Sigmoid colon (tissue), 7 donors: ENCODE results near the gene NAT16. TPM values are rescaled to one million over a fixed set of nuclear protein-coding genes. Genes with fewer than 3 reads are reported as not detected.

Experiments used
- DNase-seq: peaks from one replicate; pipeline ENCODE4 v3.0.0-alpha.2; 2019
- H3K27ac ChIP-seq, 4 donors: fragments of 200-600 bp; sonication (generic); one replicate each; pipeline ENCODE4 v1.5.1; 2016 to 2019; ENCODE audit warnings: mild to moderate bottlenecking in 1 of 4
- H3K27me3 ChIP-seq, 3 donors: fragments of 200-600 bp; sonication (generic); one replicate each; pipeline ENCODE4 v1.5.1; 2019; ENCODE audit warnings: mild to moderate bottlenecking in 1 of 3
- H3K36me3 ChIP-seq, 4 donors: fragments of 200-600 bp; sonication (generic); one replicate each; pipeline ENCODE4 v1.5.1; 2016 to 2019
- H3K4me1 ChIP-seq, 4 donors: fragments of 200-600 bp; sonication (generic); one replicate each; pipeline ENCODE4 v1.5.1; 2017 to 2019
- H3K4me3 ChIP-seq, 4 donors: fragments of 200-600 bp; sonication (generic); one replicate each; pipeline ENCODE4 v1.5.1; 2017 to 2019; ENCODE audit warnings: mild to moderate bottlenecking in 2 of 4, moderate library complexity in 1 of 4
- H3K9me3 ChIP-seq, 4 donors: fragments of 200-600 bp in 3 of 4; sonication (generic) in 3 of 4; one replicate each; pipeline versions ENCODE4 v1.5.1 to v1.6.1; 2013 to 2019
- CTCF ChIP-seq, 4 experiments: fragments of 450-650 bp in 3 of 4; fragments of 200-600 bp in 1 of 4; IDR thresholded peaks; one replicate each; pipeline ENCODE4 v1.5.1; 2016 to 2019; ENCODE audit warnings: antibody characterized with exemption in 4 of 4, mild to moderate bottlenecking in 3 of 4, moderate library complexity in 2 of 4
- EP300 ChIP-seq, 4 donors: sonication (generic); formaldehyde crosslinking; IDR thresholded peaks; one replicate each; pipeline ENCODE4 v1.6.1; 2017; ENCODE audit warnings: antibody characterized with exemption in 4 of 4
- POLR2A ChIP-seq, 2 donors: fragments of 450-650 bp; IDR thresholded peaks; one replicate each; pipeline ENCODE4 v1.6.1; 2016; ENCODE audit warnings: antibody characterized with exemption in 2 of 2, mild to moderate bottlenecking in 2 of 2, moderate library complexity in 2 of 2
- POLR2AphosphoS5 ChIP-seq, 4 donors: sonication (generic); formaldehyde crosslinking; IDR thresholded peaks; one replicate each; pipeline ENCODE4 v1.6.1; 2017; ENCODE audit warnings: antibody characterized with exemption in 4 of 4
- WGBS, 2 donors: extraction: QIAGEN DNeasy Blood & Tissue Kit; methylation state at CpG; one replicate each; pipeline ENCODE4 v1.1.7; 2013; 5-methylcytosine and 5-hydroxymethylcytosine counted together
- intact Hi-C: fragments of 100-400 bp; cut with DNase I; formaldehyde crosslinking; loops from one replicate; pipeline ENCODE4 v1.15.1; 2023
- polyA plus RNA-seq, 3 donors: library from polyadenylated mRNA; stranded (reverse); fragments of 200-250 nt; gene quantifications; one replicate each; pipeline ENCODE4 v1.2.3, GENCODE V29; 2013
- total RNA-seq, 4 donors: library from RNA; depleted of rRNA; stranded (reverse); fragments of >200 nt; gene quantifications; one replicate each; pipeline ENCODE4 v1.1.0, GENCODE V29; 2016
- donor health status: healthy with polysubstance abuse.
- donor health status: Bipolar disorder and iron deficiency.
- donor health status: healthy.

Gene NAT16
- total and polyA plus RNA-seq, 7 donors, result 0.23 TPM; not detected in 6

- no peaks in the 10 kb centered on the region for H3K9me3 ChIP-seq
- peaks cover 0 to 12% (median 2%) of the 10 kb centered on the region in 3 donors for H3K27me3 ChIP-seq
- H3K27ac ChIP-seq, result no peak overlapping the region
- intact Hi-C loops, result no loop called here
- peaks cover 0 to 17% (median 14%) of the 10 kb centered on the region in 4 donors for H3K4me1 ChIP-seq
- no peak overlapping the region for H3K4me3 ChIP-seq
- DNase-seq, result no peak
- no peak for TF ChIP-seq EP300 (IDR thresholded peaks at IDR 0.05)
- TF ChIP-seq CTCF (IDR thresholded peaks at IDR 0.05), result no peak
- TF ChIP-seq POLR2A (IDR thresholded peaks at IDR 0.05), result no peak
- no peak for TF ChIP-seq POLR2AphosphoS5 (IDR thresholded peaks at IDR 0.05)
- peaks cover 5 to 44% (median 17%) of the 10 kb centered on the region in 4 donors for H3K36me3 ChIP-seq
- 86 to 94% methylated on average over 6 of the region's 6 CpGs for WGBS, 2 donors
Observed at GRCh38 chr7:101156277-101156676, 23.8 kb downstream of the NAT16 start.

- peaks cover 0 to 4% (median 0%) of the 10 kb centered on the region in 3 donors for H3K27me3 ChIP-seq
- peak overlapping the region; percentile 89 to 99 (median 90) for H3K4me3 ChIP-seq
- 49% methylated on average over 4 of the region's 4 CpGs for WGBS, 2 donors
- H3K27ac ChIP-seq, result no peak overlapping the region
- H3K4me1 ChIP-seq, result peaks cover 0 to 17% (median 14%) of the 10 kb centered on the region in 4 donors
- no peaks in the 10 kb centered on the region for H3K9me3 ChIP-seq
- TF ChIP-seq POLR2AphosphoS5 (IDR thresholded peaks at IDR 0.05) (no peak), CTCF (IDR thresholded peaks at IDR 0.05) (no peak), POLR2A (IDR thresholded peaks at IDR 0.05) (no peak), EP300 (IDR thresholded peaks at IDR 0.05) (no peak)
- no peak for DNase-seq
- intact Hi-C loops, result no loop called here
- peaks cover 5 to 34% (median 15%) of the 10 kb centered on the region in 4 donors for H3K36me3 ChIP-seq
Observed at GRCh38 chr7:101155303-101155702, 24.8 kb downstream of the NAT16 start.

- TF ChIP-seq CTCF (IDR thresholded peaks at IDR 0.05) (no peak), POLR2AphosphoS5 (IDR thresholded peaks at IDR 0.05) (no peak), EP300 (IDR thresholded peaks at IDR 0.05) (no peak), POLR2A (IDR thresholded peaks at IDR 0.05) (no peak)
- intact Hi-C loops, result no loop called here
- H3K36me3 ChIP-seq, result peaks cover 5 to 30% (median 10%) of the 10 kb centered on the region in 4 donors
- whole genome bisulfite sequencing, 2 donors, result 1% methylated on average over 34 of the region's 34 CpGs
- peak overlapping the region; percentile 89 to 99 (median 90) for H3K4me3 ChIP-seq
- DNase-seq, result no peak
- H3K4me1 ChIP-seq, result peaks cover 0 to 17% (median 14%) of the 10 kb centered on the region in 4 donors
- H3K9me3 ChIP-seq, result no peaks in the 10 kb centered on the region
- peak overlapping the region in 2 of 4 donors; percentile 63 for H3K27ac ChIP-seq
- no peaks in the 10 kb centered on the region for H3K27me3 ChIP-seq
Observed at GRCh38 chr7:101154693-101155102, 25.4 kb downstream of the NAT16 start.

- Histone ChIP-seq H3K9me3 (no peaks in the 10 kb centered on the region), H3K4me3 (peak within 1 kb of the TSS; percentile 89 to 99 (median 90)), H3K27me3 (no peaks in the 10 kb centered on the region), H3K36me3 (peaks cover 0 to 25% (median 5%) of the 10 kb centered on the region in 4 donors), H3K27ac (peak within 1 kb of the TSS in 2 of 4 donors; percentile 63), H3K4me1 (peaks cover 0 to 17% (median 14%) of the 10 kb centered on the region in 4 donors)
- peak; percentile 96 for DNase-seq
- intact Hi-C loops, result no loop called here
- 3 to 4% methylated on average over 51 of the region's 51 CpGs for WGBS, 2 donors
- TF ChIP-seq EP300 (IDR thresholded peaks at IDR 0.05), result no peak
- peak in 3 of 4 donors; percentile 41 to 72 (median 45) for TF ChIP-seq POLR2AphosphoS5 (IDR thresholded peaks at IDR 0.05)
- no peak for TF ChIP-seq POLR2A (IDR thresholded peaks at IDR 0.05)
- TF ChIP-seq CTCF (IDR thresholded peaks at IDR 0.05), result no peak
Observed at GRCh38 chr7:101153969-101154692, 26.0 kb downstream of the NAT16 start, which contains the start of gene AP1S1. TSS of gene AP1S1 (plus strand) at chr7:101154476. CDS start at chr7:101154515, 39 bp downstream.
